GM23248 (cell line): ENCODE measurements around the gene TMEM204. TPM values are rescaled to one million over a fixed set of nuclear protein-coding genes. Genes with fewer than 3 reads are reported as not detected.

Source experiments
- DNase-seq: peaks from one replicate; pipeline ENCODE4 v3.0.0-alpha.2; 2015
- H2AFZ ChIP-seq: fragments of 200-600 bp; sonication (generic); 2 replicates; pipeline ENCODE4 v1.6.1; 2016; ENCODE audit warnings: antibody characterized with exemption
- H3F3A ChIP-seq: fragments of 200-600 bp; sonication (generic); 2 replicates; pipeline ENCODE4 v1.6.1; 2016; ENCODE audit warnings: mild to moderate bottlenecking, antibody characterized with exemption, mixed run types; ENCODE audit not compliant: insufficient read depth
- H3K27ac ChIP-seq: fragments of 200-600 bp; sonication (generic); 2 replicates; pipeline ENCODE4 v1.5.1; 2016; ENCODE audit warnings: mild to moderate bottlenecking
- H3K27me3 ChIP-seq: fragments of 200-600 bp; sonication (generic); replicated peaks from 2 replicates; pipeline ENCODE4 v1.6.1; 2016; ENCODE audit warnings: mild to moderate bottlenecking; ENCODE audit not compliant: insufficient read depth
- H3K36me3 ChIP-seq: fragments of 200-600 bp; sonication (generic); 2 replicates; pipeline ENCODE4 v1.6.1; 2016; ENCODE audit warnings: low read depth, mild to moderate bottlenecking
- H3K4me1 ChIP-seq: fragments of 200-600 bp; sonication (generic); 2 replicates; pipeline ENCODE4 v1.6.1; 2016; ENCODE audit warnings: mild to moderate bottlenecking; ENCODE audit not compliant: insufficient read depth
- H3K4me2 ChIP-seq: fragments of 200-600 bp; sonication (generic); one replicate; pipeline ENCODE4 v1.6.1; 2016; ENCODE audit warnings: mild to moderate bottlenecking; ENCODE audit not compliant: unreplicated experiment
- H3K4me3 ChIP-seq: fragments of 200-600 bp; sonication (generic); 2 replicates; pipeline ENCODE4 v1.5.1; 2016; ENCODE audit warnings: mild to moderate bottlenecking
- H3K79me2 ChIP-seq: fragments of 200-600 bp; sonication (generic); 2 replicates; pipeline ENCODE4 v1.6.1; 2016; ENCODE audit warnings: mild to moderate bottlenecking; ENCODE audit not compliant: insufficient read depth
- H3K9ac ChIP-seq: fragments of 200-600 bp; sonication (generic); 2 replicates; pipeline ENCODE4 v1.6.1; 2016; ENCODE audit warnings: mild to moderate bottlenecking
- H3K9me2 ChIP-seq: fragments of 200-600 bp; sonication (generic); 2 replicates; pipeline ENCODE4 v1.6.1; 2016; ENCODE audit warnings: mixed run types, mild to moderate bottlenecking, moderate library complexity; ENCODE audit not compliant: insufficient read depth
- H3K9me3 ChIP-seq: fragments of 200-600 bp; sonication (generic); one replicate; pipeline ENCODE4 v1.6.1; 2017; ENCODE audit warnings: low read depth
- H4K20me1 ChIP-seq: fragments of 200-600 bp; sonication (generic); 2 replicates; pipeline ENCODE4 v1.6.0; 2016; ENCODE audit not compliant: insufficient read depth
- EZH2 ChIP-seq: fragments of 200-600 bp; sonication (generic); IDR thresholded peaks from 2 replicates; pipeline ENCODE4 v1.6.1; 2018; ENCODE audit warnings: antibody characterized with exemption, mild to moderate bottlenecking; ENCODE audit not compliant: insufficient read depth, poor library complexity, severe bottlenecking
- EZH2phosphoT487 ChIP-seq: fragments of 200-600 bp; sonication (generic); IDR thresholded peaks from 2 replicates; pipeline ENCODE4 v1.6.1; 2018; ENCODE audit warnings: antibody characterized with exemption, moderate library complexity, mild to moderate bottlenecking, low read depth; ENCODE audit not compliant: insufficient read depth
- WGBS, 2 experiments: methylation state at CpG; one replicate each; pipeline ENCODE4 v1.1.6; 2015 to 2017; ENCODE audit warnings: low lambda C conversion rate in 2 of 2, low coverage in 1 of 2; ENCODE audit errors: missing lambda C conversion rate in 2 of 2; 5-methylcytosine and 5-hydroxymethylcytosine counted together
- in situ Hi-C: fragments of 300-500 bp; cut with MboI; formaldehyde crosslinking; loops from 2 replicates; pipeline ENCODE4 v1.15.0; 2020
- polyA plus RNA-seq: library from polyadenylated mRNA; unstranded; fragments of >200 nt; fragmentation: Nextera tagmentation; extraction: Ambion mirVana; gene quantifications from 2 replicates; pipeline ENCODE4 v1.2.1, GENCODE V29; 2016
- total RNA-seq: library from RNA; depleted of rRNA; stranded (reverse); fragments of >200 nt; shearing (Covaris generic); gene quantifications from 2 replicates; pipeline ENCODE4 v1.2.3, GENCODE V29; 2014

TMEM204 gene
- total and polyA plus RNA-seq, 2 experiments from 2014 or later, result 26.0 to 40.0 TPM

- Histone ChIP-seq H3K4me3 (no peak overlapping the region), H3F3A (peaks cover 10% of the 10 kb centered on the region), H3K4me2 (no peak overlapping the region), H3K27me3 (no peaks in the 10 kb centered on the region), H3K4me1 (peaks cover 28% of the 10 kb centered on the region), H3K79me2 (no peaks in the 10 kb centered on the region), H2AFZ (no peak overlapping the region), H3K36me3 (no peaks in the 10 kb centered on the region), H3K9me2 (no peaks in the 10 kb centered on the region), H4K20me1 (no peaks in the 10 kb centered on the region), H3K9ac (no peak overlapping the region), H3K27ac (no peak overlapping the region), H3K9me3 (no peaks in the 10 kb centered on the region)
- in situ Hi-C loops, result no loop called here
- no peak for TF ChIP-seq EZH2phosphoT487
- TF ChIP-seq EZH2, result no peak
- DNase-seq, result no peak
- 78 to 79% methylated on average over 39 to 40 of the region's 42 CpGs for WGBS, 2 experiments
Measured at GRCh38 chr16:1527836-1528811, 5.3 kb upstream of the TMEM204 start.

DNA sequence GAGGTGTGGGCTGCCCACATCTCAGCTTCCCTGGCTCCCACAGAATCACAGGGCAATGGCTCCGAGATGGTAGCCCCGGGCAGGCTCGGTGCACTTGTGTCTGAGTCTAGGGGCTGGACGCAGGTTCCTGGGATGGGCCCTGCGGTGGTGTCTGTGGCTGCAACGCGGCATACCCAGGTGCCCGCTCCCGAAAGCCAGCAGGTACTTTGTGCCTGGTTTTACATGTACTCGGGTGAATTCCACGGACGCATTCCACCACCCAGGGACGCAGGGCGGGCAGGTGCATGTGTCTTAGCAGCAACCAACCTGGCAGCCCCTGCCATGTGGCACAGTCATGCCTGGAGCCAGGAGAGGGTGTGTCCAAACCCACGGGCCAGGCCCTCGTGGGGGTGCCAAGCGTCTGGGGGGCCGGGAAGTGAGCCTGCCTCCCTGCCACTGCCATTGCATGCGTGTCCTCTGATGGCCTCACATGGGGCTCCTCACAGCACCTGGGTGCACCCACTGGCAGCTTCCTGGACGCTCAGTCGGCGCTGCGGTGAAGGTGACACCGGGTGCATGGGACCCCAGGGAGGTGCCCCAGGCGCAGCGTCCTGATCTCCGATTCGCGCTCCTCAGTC lies 4.4 kb upstream of the TMEM204 start:
- no peak overlapping the region for H3K4me3 ChIP-seq
- TF ChIP-seq EZH2, result no peak
- TF ChIP-seq EZH2phosphoT487, result no peak
- no peak for DNase-seq
- peaks cover 31% of the 10 kb centered on the region for H3K4me1 ChIP-seq
- no peak overlapping the region for H3K4me2 ChIP-seq
- no peaks in the 10 kb centered on the region for H3K36me3 ChIP-seq
- peaks cover 2% of the 10 kb centered on the region; the same call in 1 of the 2 replicates for H3K79me2 ChIP-seq
- H3K9ac ChIP-seq, result no peak overlapping the region
- no peaks in the 10 kb centered on the region for H3K9me3 ChIP-seq
- in situ Hi-C loops, result no loop called here
- no peaks in the 10 kb centered on the region for H3K27me3 ChIP-seq
- H3K27ac ChIP-seq, result no peak overlapping the region
- peaks cover 10% of the 10 kb centered on the region for H3F3A ChIP-seq
- H2AFZ ChIP-seq, result no peak overlapping the region
- H3K9me2 ChIP-seq, result no peaks in the 10 kb centered on the region
- H4K20me1 ChIP-seq, result no peaks in the 10 kb centered on the region
- 91 to 97% methylated on average over 21 to 24 of the region's 29 CpGs for WGBS, 2 experiments

- 49% methylated on average over 22 of the region's 27 CpGs for WGBS, 2 experiments
- Histone ChIP-seq H3K9ac (peak overlapping the region; percentile 52), H2AFZ (peak overlapping the region; percentile 61), H4K20me1 (no peaks in the 10 kb centered on the region), H3K4me3 (no peak overlapping the region), H3K79me2 (peaks cover 16% of the 10 kb centered on the region), H3K4me2 (peak overlapping the region; percentile 52), H3K4me1 (peaks cover 37% of the 10 kb centered on the region), H3K36me3 (no peaks in the 10 kb centered on the region), H3K9me3 (no peaks in the 10 kb centered on the region), H3F3A (peaks cover 14% of the 10 kb centered on the region), H3K9me2 (no peaks in the 10 kb centered on the region), H3K27me3 (no peaks in the 10 kb centered on the region), H3K27ac (peak overlapping the region; percentile 71)
- DNase-seq, result no peak
- in situ Hi-C loops, result no loop called here
- no peak for TF ChIP-seq EZH2
- TF ChIP-seq EZH2phosphoT487, result no peak
Measured at GRCh38 chr16:1530349-1530882, 3.0 kb upstream of the TMEM204 start.

- Histone ChIP-seq H3K4me1 (peaks cover 39% of the 10 kb centered on the region), H3K9ac (peak overlapping the region; percentile 52), H3K4me2 (peak overlapping the region; percentile 52), H3K27ac (peak overlapping the region; percentile 71), H3K27me3 (no peaks in the 10 kb centered on the region), H3K9me2 (no peaks in the 10 kb centered on the region), H4K20me1 (no peaks in the 10 kb centered on the region), H3K4me3 (0 out of 2 replicates have a peak overlapping the region, but pooled peaks have one; percentile 39), H3K9me3 (no peaks in the 10 kb centered on the region), H3F3A (peaks cover 14% of the 10 kb centered on the region), H2AFZ (peak overlapping the region; percentile 61), H3K36me3 (no peaks in the 10 kb centered on the region), H3K79me2 (peaks cover 22% of the 10 kb centered on the region)
- 8 to 10% methylated on average over 35 of the region's 35 CpGs for WGBS, 2 experiments
- in situ Hi-C loops, result no loop called here
- TF ChIP-seq EZH2 (no peak), EZH2phosphoT487 (no peak)
- peak; percentile 91 for DNase-seq
Measured at GRCh38 chr16:1530883-1531637, 2.4 kb upstream of the TMEM204 start.
